ENCODE data around the gene PLOD3.
A peak's percentile ranks its signal among the peaks of the same experiment; 100 is the strongest.

The PLOD3 gene

DNA sequence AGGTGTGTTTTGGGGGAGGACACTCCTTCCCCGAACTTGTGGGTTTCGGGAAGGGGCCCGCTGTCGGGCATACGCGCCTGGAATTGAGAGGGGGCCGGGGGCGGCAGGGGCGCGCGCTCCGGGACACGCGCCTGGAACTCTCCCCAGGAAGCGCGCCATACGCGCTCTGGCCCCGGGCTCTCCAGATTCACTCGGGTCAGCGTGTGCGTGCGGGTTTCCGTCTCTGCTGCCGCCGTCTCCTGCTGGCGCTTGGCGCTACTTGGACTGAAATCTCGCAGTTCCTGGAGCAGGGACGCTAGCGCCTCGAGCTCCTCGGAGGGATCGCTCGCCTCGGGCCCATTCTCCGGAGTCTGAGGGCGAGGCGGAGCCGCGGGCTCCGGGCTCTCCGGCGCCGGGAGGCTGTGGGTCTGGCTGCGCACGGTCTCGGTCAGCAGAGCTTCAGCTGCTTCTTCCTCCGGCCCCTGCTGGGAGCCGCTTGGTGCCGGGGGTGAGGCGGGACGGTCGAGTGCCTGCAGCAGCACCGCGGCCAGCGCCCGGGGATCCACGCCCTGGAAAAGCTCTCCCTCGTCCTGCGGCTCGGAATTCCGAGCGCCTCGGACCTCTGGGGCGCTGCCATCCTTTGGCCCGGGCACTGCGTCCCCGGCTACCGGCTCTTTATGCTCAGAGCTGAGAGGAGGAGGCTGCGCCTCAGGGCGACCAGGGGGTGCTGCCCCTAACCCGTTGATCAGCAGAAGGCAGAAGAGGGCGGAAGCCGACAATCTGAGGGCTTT is 53.1 kb downstream of the PLOD3 start:
- DNase-seq (ENCODE audit: low spot score) = peak; percentile 73

DNA sequence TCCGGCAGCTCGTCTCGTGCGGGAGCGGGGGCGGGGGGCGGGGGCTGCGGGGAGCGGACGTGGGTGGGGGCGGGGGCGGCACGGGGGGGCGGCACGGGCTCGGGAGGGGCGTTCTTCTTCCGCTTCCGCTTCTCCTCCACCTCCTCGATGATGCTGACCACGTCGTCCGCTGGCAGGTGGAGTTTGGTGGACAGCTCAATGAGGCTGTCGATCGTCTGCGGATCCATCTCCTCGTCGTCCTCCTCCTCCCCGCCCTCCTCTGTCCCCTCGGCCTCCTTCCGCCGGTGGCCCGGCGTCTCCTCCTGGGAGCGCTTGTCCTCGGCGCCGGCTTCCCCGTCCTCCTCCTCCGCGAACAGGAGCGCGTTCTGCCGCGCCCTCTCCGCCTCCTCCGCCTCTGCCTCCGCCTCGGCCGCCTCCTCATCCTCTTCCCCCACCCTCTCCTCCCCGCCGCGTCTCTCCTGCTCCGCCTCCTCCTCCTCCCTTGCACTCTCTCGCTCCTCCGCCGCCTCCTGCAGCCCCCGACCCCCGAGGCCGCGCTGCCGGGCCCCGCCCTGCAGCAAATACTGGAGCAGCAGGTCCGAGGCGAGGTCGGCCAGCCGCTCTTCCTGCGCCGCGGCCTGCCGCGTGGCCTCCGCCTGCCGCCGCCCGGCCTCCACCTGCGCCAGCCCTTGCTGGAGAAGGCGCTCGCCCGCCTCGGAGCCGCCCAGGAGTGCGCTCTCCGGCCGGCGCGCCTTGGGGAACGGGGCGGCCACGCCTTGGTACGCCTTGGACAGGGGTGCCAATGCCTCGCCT is 53.9 kb downstream of the PLOD3 start:
- no peak for DNase-seq (ENCODE audit: low spot score)

GRCh38 chr7:101162551-101163278 is 54.7 kb downstream of the PLOD3 start:
- no peak for DNase-seq (ENCODE audit: low spot score)

GRCh38 chr7:101161692-101162471 is 55.5 kb downstream of the PLOD3 start:
- no peak for DNase-seq (ENCODE audit: low spot score)

GRCh38 chr7:101160910-101161309 is 56.5 kb downstream of the PLOD3 start:
- no peak for DNase-seq (ENCODE audit: low spot score)

DNA sequence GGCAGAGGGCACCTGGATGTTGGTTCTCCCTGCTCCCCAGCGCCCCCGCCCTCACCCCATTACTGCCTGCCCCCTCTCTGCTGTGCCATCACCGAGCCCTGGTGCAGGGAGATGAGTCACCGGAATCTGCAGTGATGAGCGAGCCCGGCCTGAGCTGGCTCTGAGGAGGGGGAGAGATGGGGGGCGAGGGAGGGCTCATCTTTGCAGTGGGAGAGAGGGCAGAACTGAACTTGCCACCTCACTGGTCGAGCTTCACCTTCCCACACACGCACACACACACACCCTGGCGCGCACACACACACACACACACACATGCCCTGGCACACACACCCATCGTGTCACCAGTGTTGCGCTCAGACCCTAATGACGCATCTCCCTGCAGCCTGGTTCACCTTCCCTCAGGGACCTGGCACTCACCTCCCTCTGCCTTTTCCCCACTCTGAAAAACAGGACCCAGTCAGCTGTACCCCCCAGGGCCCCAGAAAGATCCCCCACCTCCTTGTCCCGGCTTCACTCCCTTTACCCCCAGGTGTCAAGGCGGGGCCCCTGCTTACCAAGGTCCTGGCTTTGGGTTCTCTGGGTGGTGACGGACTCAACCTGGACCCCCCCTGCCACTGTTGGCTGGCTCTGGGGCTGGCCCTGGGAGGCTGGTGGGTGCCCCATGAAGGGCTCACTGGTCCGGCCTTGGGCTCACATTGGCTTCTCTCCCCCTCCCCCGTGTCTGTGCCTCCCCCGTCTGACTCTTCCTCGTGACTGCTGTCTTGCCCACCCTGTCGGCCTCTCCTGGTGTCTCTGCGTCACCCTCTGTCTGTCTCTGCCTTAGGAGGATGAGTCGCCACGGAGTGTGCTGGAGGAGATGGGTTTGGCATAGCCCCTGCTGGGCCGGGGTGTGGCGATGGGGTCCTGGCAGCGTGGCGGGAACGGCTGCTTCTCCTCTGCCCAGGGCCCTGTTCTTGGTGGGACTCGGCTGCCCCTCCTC is 57.4 kb downstream of the PLOD3 start:
- no peak for DNase-seq (ENCODE audit: low spot score)

DNA sequence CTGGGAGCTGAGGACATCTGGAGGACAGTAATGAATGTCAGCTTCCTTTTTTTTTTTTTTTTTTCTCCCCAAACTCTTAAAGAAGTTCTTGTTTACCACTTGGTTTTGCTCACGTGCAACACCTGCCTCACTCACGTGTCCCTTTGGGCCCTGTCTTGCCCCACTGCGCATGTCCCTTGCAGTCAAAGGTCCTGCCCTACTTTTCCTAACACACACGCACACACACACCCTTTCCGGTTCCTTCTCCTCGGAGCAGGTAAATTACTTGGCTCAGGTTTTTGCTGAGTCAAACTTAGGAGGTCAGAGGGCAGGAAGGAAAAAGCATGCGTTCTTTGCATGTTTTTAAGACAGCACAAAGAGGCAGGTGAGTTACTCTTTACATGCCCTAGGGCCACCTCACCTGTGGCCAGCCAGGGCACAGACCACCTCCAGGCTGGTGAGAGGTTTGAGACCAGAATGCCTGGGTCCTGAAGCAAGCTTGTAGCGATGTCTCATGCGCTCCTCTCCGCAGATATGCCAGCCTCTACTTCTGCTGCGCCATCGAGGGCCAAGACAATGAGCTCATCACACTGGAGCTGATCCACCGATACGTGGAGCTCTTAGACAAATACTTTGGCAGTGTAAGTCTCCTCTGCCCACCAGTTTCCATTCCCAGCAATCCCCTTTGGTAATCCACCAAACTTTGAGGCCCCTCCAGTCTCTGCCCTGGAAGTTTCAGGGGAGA is 60.4 kb downstream of the PLOD3 start:
- DNase-seq (ENCODE audit: low spot score) = no peak

DNA sequence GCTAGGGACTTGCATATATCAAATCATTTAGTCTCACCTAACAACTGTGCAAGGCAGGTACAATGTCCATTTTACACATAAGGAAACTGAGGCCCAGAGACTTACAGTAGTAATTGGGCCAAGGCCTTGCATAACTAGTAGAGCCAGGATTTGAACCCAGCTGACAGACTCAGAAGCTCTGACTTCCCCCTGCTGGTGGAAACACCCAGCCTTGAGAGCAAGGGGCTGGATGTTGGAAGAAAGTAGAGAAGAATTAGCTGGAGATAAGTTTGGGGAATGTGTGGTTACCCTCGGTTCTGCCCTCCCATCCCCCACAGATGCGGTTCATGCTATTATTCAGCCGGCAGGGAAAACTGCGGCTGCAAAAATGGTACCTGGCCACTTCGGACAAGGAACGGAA is 61.1 kb downstream of the PLOD3 start:
- DNase-seq (ENCODE audit: low spot score) = no peak

Data from HuH-7 (cell line).